GM19193 (cell line): ENCODE results near the gene NR4A1.

Experiments
- POLR2A ChIP-seq: IDR thresholded peaks from 4 replicates; pipeline ENCODE4 v1.6.1; 2011; ENCODE audit not compliant: insufficient read depth, insufficient read length; ENCODE audit errors: extremely low read depth

Gene NR4A1

GRCh38 chr12:52097045-52097666 is 45.9 kb downstream of the NR4A1 start:
- no peak for TF ChIP-seq POLR2A
